IPS-15b (cell line): ENCODE data around the gene RAB6B.
A peak's percentile ranks its signal among the peaks of the same experiment; 100 is the strongest.

ENCODE experiments used
- H3K27me3 ChIP-seq: one replicate; pipeline ENCODE4 v1.6.1; 2013; ENCODE audit warnings: low read length; ENCODE audit not compliant: control insufficient read depth, insufficient read depth
- H3K36me3 ChIP-seq: one replicate; pipeline ENCODE4 v1.6.1; 2013; ENCODE audit warnings: low read length; ENCODE audit not compliant: control insufficient read depth, insufficient read depth
- H3K4me1 ChIP-seq: one replicate; pipeline ENCODE4 v1.6.1; 2013; ENCODE audit warnings: mild to moderate bottlenecking, low read length; ENCODE audit not compliant: control insufficient read depth, insufficient read depth
- H3K4me3 ChIP-seq: one replicate; pipeline ENCODE4 v1.5.1; 2013; ENCODE audit warnings: low read depth, low read length
- H3K9ac ChIP-seq: one replicate; pipeline ENCODE4 v1.6.1; 2013; ENCODE audit warnings: low read depth, mild to moderate bottlenecking, low read length
- H3K9me3 ChIP-seq: one replicate; pipeline ENCODE4 v1.6.1; 2013; ENCODE audit warnings: mild to moderate bottlenecking, low read length; ENCODE audit not compliant: control insufficient read depth, insufficient read depth

RAB6B gene

GRCh38 chr3:133928136-133928893 lies 32.6 kb upstream of the RAB6B start:
- peak overlapping the region; percentile 64 for H3K4me3 ChIP-seq
- no peaks in the 10 kb centered on the region for H3K36me3 ChIP-seq
- no peak overlapping the region for H3K9ac ChIP-seq
- peaks cover 17% of the 10 kb centered on the region for H3K27me3 ChIP-seq
- no peaks in the 10 kb centered on the region for H3K9me3 ChIP-seq
- H3K4me1 ChIP-seq, result no peaks in the 10 kb centered on the region

- no peaks in the 10 kb centered on the region for H3K36me3 ChIP-seq
- H3K27me3 ChIP-seq, result peaks cover 17% of the 10 kb centered on the region
- peak overlapping the region; percentile 64 for H3K4me3 ChIP-seq
- no peaks in the 10 kb centered on the region for H3K4me1 ChIP-seq
- H3K9me3 ChIP-seq, result no peaks in the 10 kb centered on the region
- no peak overlapping the region for H3K9ac ChIP-seq
Measured at GRCh38 chr3:133927540-133928066, 31.9 kb upstream of the RAB6B start.

- Histone ChIP-seq H3K4me1 (no peaks in the 10 kb centered on the region), H3K4me3 (peak overlapping the region; percentile 64), H3K27me3 (peaks cover 17% of the 10 kb centered on the region), H3K36me3 (no peaks in the 10 kb centered on the region), H3K9me3 (no peaks in the 10 kb centered on the region), H3K9ac (no peak overlapping the region)
Measured at GRCh38 chr3:133926736-133927539, 31.3 kb upstream of the RAB6B start.

GRCh38 chr3:133925960-133926735 lies 30.5 kb upstream of the RAB6B start:
- H3K9me3 ChIP-seq, result no peaks in the 10 kb centered on the region
- H3K4me1 ChIP-seq, result no peaks in the 10 kb centered on the region
- no peak overlapping the region for H3K9ac ChIP-seq
- H3K36me3 ChIP-seq, result no peaks in the 10 kb centered on the region
- peaks cover 17% of the 10 kb centered on the region for H3K27me3 ChIP-seq
- no peak overlapping the region for H3K4me3 ChIP-seq

GRCh38 chr3:133924041-133924440 lies 28.4 kb upstream of the RAB6B start:
- Histone ChIP-seq H3K4me3 (no peak overlapping the region), H3K27me3 (peaks cover 17% of the 10 kb centered on the region), H3K9me3 (no peaks in the 10 kb centered on the region), H3K36me3 (no peaks in the 10 kb centered on the region), H3K4me1 (no peaks in the 10 kb centered on the region), H3K9ac (no peak overlapping the region)

- Histone ChIP-seq H3K9me3 (no peaks in the 10 kb centered on the region), H3K4me3 (no peak overlapping the region), H3K4me1 (no peaks in the 10 kb centered on the region), H3K36me3 (no peaks in the 10 kb centered on the region), H3K9ac (no peak overlapping the region), H3K27me3 (peaks cover 2% of the 10 kb centered on the region)
Measured at GRCh38 chr3:133921592-133921991, 25.9 kb upstream of the RAB6B start.

- H3K4me3 ChIP-seq, result no peak overlapping the region
- H3K9me3 ChIP-seq, result no peaks in the 10 kb centered on the region
- no peaks in the 10 kb centered on the region for H3K4me1 ChIP-seq
- H3K36me3 ChIP-seq, result no peaks in the 10 kb centered on the region
- no peak overlapping the region for H3K9ac ChIP-seq
- no peaks in the 10 kb centered on the region for H3K27me3 ChIP-seq
Measured at GRCh38 chr3:133917144-133917543, 21.5 kb upstream of the RAB6B start.

- Histone ChIP-seq H3K9ac (no peak overlapping the region), H3K9me3 (no peaks in the 10 kb centered on the region), H3K4me1 (no peaks in the 10 kb centered on the region), H3K27me3 (no peaks in the 10 kb centered on the region), H3K4me3 (no peak overlapping the region), H3K36me3 (no peaks in the 10 kb centered on the region)
Measured at GRCh38 chr3:133915685-133916658, 20.3 kb upstream of the RAB6B start.

GRCh38 chr3:133914839-133915600 lies 19.3 kb upstream of the RAB6B start:
- no peak overlapping the region for H3K9ac ChIP-seq
- no peaks in the 10 kb centered on the region for H3K9me3 ChIP-seq
- H3K4me3 ChIP-seq, result no peak overlapping the region
- H3K4me1 ChIP-seq, result no peaks in the 10 kb centered on the region
- no peaks in the 10 kb centered on the region for H3K27me3 ChIP-seq
- H3K36me3 ChIP-seq, result no peaks in the 10 kb centered on the region

GRCh38 chr3:133910422-133910821 lies 14.7 kb upstream of the RAB6B start:
- no peaks in the 10 kb centered on the region for H3K36me3 ChIP-seq
- no peak overlapping the region for H3K4me3 ChIP-seq
- H3K9ac ChIP-seq, result no peak overlapping the region
- H3K27me3 ChIP-seq, result no peaks in the 10 kb centered on the region
- H3K4me1 ChIP-seq, result no peaks in the 10 kb centered on the region
- H3K9me3 ChIP-seq, result no peaks in the 10 kb centered on the region
